ENCODE data around the gene ABCB10. TPM values are rescaled to one million over a fixed set of nuclear protein-coding genes. Genes with fewer than 3 reads are reported as not detected.
"Not testable (repeated sequence)": the region's sequence is repeated elsewhere in the genome, so short reads cannot be mapped to it uniquely, and the experiment has no call there.

Gene ABCB10
- polyA plus RNA-seq, 6 donors from 2014 or later, result 8.0 to 26.2 (median 11.5) TPM

DNA sequence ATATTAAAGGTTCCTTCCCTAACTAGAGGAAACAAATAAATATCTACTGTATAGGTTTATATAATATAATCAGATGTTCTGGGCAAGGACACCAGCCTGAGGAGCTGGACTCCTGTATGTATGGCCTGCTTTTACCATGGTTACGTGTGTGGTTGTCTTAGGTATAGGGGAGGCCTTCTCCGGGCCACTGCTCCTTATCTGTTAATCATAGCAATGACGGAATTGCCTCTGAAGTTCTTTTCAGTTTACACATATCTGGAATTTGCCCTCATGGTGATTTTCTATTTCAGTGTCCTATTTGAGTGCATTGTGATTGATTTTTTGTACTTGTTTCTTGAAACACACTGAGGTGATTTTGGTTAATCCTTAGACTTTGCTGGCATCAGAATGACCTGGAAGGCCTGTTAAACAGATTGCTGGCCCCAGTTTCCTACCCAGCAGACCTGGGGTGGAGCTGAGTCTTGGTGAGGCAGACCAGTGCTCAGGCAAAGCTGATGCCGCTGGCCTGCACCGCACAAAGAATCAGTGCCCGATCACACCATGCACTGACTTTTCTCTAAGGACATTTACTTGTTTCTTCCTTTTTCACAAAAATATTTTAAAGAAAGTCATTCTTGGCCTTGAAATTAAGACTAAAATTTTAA lies 18.5 kb downstream of the ABCB10 start:
- Mint-ChIP-seq H3K27me3 (no peaks in the 10 kb centered on the region), H3K36me3 (peaks cover 17 to 28% of the 10 kb centered on the region in 2 donors), H3K27ac (no peak overlapping the region), H3K4me1 (peaks cover 11 to 33% (median 14%) of the 10 kb centered on the region in 3 donors), H3K9me3 (no peaks in the 10 kb centered on the region), H3K4me3 (no peak overlapping the region)
- ATAC-seq (ENCODE audit: low read depth in 2 of 2) (no peak), DNase-seq (no peak)

GRCh38 chr1:229538945-229539344 lies 19.6 kb downstream of the ABCB10 start:
- peaks cover 20 to 28% of the 10 kb centered on the region in 2 donors for H3K36me3 Mint-ChIP-seq
- no peak overlapping the region for H3K27ac Mint-ChIP-seq
- H3K4me1 Mint-ChIP-seq, result peaks cover 11 to 25% (median 14%) of the 10 kb centered on the region in 3 donors
- no peak overlapping the region for H3K4me3 Mint-ChIP-seq
- no peaks in the 10 kb centered on the region for H3K9me3 Mint-ChIP-seq
- H3K27me3 Mint-ChIP-seq, result no peaks in the 10 kb centered on the region
- no peak for DNase-seq
- no peak for ATAC-seq (ENCODE audit: low read depth in 2 of 2)

DNA sequence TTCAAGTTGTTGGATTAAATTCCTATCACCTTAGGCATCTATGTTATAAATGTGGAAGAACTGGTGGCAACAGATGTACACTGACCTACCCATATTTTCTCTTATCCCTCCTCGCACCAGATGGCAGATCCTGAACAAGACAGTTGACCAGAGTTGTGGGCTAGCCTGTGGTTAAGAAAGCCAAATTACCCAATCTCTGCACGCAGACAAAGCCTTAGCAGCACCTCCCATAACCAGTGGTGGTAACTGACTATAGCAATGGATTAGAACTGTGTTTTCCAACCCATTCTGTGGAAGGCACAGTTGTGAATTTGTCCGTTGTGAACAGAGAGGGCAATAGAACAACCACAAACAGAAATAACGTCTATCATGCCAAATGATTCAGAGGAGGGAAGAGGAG lies 20.6 kb downstream of the ABCB10 start:
- Mint-ChIP-seq H3K27ac (peak overlapping the region in 1 of 6 donors; percentile 58), H3K9me3 (no peaks in the 10 kb centered on the region), H3K36me3 (peaks cover 25 to 28% of the 10 kb centered on the region in 2 donors)

GRCh38 chr1:229536982-229537381 lies 21.5 kb downstream of the ABCB10 start:
- H3K27ac Mint-ChIP-seq, result peak overlapping the region in 1 of 6 donors; percentile 67
- DNase-seq, result no peak
- no peak overlapping the region for H3K4me3 Mint-ChIP-seq
- no peak for ATAC-seq (ENCODE audit: low read depth in 2 of 2)
- H3K9me3 Mint-ChIP-seq, result no peaks in the 10 kb centered on the region
- peaks cover 22 to 25% of the 10 kb centered on the region in 2 donors for H3K36me3 Mint-ChIP-seq
- H3K4me1 Mint-ChIP-seq, result peaks cover 1 to 5% (median 3%) of the 10 kb centered on the region in 3 donors
- no peaks in the 10 kb centered on the region for H3K27me3 Mint-ChIP-seq

More for the DNA sequence above, 20.6 kb downstream of the ABCB10 start:
- H3K4me1 Mint-ChIP-seq, result peaks cover 7 to 15% (median 11%) of the 10 kb centered on the region in 3 donors
- no peaks in the 10 kb centered on the region for H3K27me3 Mint-ChIP-seq
- no peak overlapping the region for H3K4me3 Mint-ChIP-seq
- ATAC-seq (ENCODE audit: low read depth in 2 of 2) (no peak), DNase-seq (no peak)

GRCh38 chr1:229535230-229535629 lies 23.3 kb downstream of the ABCB10 start:
- H3K4me1 Mint-ChIP-seq, result no peaks in the 10 kb centered on the region
- no peak for DNase-seq
- H3K36me3 Mint-ChIP-seq, result peaks cover 21 to 25% of the 10 kb centered on the region in 2 donors
- no peak for ATAC-seq (ENCODE audit: low read depth in 2 of 2)
- no peaks in the 10 kb centered on the region for H3K27me3 Mint-ChIP-seq
- H3K27ac Mint-ChIP-seq, result no peak overlapping the region
- peak overlapping the region in 1 of 8 donors; percentile 5 for H3K4me3 Mint-ChIP-seq
- no peaks in the 10 kb centered on the region for H3K9me3 Mint-ChIP-seq

DNA sequence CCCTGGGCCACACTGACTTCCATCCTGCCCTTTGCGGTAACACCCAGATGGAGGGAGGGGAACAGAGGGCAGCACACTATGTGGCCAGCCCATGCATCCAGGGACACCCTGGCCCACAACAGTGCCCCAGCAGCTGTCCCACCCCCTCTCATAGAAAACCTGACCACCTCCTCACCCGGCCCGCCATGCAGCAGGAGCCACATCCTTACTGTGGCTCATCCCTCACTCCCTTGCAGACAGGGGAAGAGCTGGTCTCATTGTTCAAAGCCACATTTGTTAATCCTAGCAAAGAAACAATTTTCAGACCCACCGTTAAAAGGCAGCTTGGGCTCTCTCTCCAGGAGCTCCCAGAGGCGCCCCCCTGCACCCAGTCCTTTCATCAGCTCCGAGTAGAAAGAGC lies 27.2 kb downstream of the ABCB10 start:
- peaks cover 18 to 32% of the 10 kb centered on the region in 2 donors for H3K36me3 Mint-ChIP-seq
- peak overlapping the region in 2 of 6 donors; percentile 74 to 86 for H3K27ac Mint-ChIP-seq
- no peak for DNase-seq

DNA sequence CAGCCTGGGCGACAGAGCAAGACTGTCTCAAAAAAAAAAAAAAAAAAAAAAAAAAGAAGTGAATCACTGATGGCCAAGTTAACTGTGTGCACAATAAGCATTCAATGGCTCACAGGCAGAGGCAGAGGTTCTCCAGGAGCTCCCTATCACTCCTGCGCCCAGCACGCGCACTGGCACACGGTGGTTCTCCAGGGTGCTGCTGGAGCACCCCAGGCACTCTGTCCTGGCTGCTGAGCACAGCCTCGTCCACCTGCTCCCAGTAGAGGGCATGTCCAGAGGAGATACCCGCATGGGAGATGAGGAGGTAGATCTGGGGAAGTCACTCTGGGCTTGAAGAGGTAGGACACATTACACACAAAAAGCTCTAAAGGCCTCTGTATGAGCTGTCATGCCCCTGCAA lies 28.9 kb downstream of the ABCB10 start:
- DNase-seq (no peak), ATAC-seq (ENCODE audit: low read depth in 2 of 2) (no peak)
- H3K4me1 Mint-ChIP-seq, result no peaks in the 10 kb centered on the region
- H3K36me3 Mint-ChIP-seq, result peaks cover 20 to 32% of the 10 kb centered on the region in 2 donors
- H3K4me3 Mint-ChIP-seq, result no peak overlapping the region
- H3K27ac Mint-ChIP-seq, result no peak overlapping the region
- H3K9me3 Mint-ChIP-seq, result no peaks in the 10 kb centered on the region
- H3K27me3 Mint-ChIP-seq, result no peaks in the 10 kb centered on the region

More for the DNA sequence above, 27.2 kb downstream of the ABCB10 start:
- no peaks in the 10 kb centered on the region for H3K27me3 Mint-ChIP-seq
- no peaks in the 10 kb centered on the region for H3K4me1 Mint-ChIP-seq
- no peaks in the 10 kb centered on the region for H3K9me3 Mint-ChIP-seq
- H3K4me3 Mint-ChIP-seq, result no peak overlapping the region
- ATAC-seq (ENCODE audit: low read depth in 2 of 2), result no peak

- ATAC-seq (ENCODE audit: low read depth in 2 of 2) (no peak), DNase-seq (no peak)
- Mint-ChIP-seq H3K27me3 (no peaks in the 10 kb centered on the region), H3K4me1 (no peaks in the 10 kb centered on the region), H3K4me3 (no peak overlapping the region), H3K9me3 (no peaks in the 10 kb centered on the region), H3K27ac (peak overlapping the region in 1 of 6 donors; percentile 44), H3K36me3 (peaks cover 20 to 24% of the 10 kb centered on the region in 2 donors)
Measured at GRCh38 chr1:229526695-229527094, 31.8 kb downstream of the ABCB10 start.

DNA sequence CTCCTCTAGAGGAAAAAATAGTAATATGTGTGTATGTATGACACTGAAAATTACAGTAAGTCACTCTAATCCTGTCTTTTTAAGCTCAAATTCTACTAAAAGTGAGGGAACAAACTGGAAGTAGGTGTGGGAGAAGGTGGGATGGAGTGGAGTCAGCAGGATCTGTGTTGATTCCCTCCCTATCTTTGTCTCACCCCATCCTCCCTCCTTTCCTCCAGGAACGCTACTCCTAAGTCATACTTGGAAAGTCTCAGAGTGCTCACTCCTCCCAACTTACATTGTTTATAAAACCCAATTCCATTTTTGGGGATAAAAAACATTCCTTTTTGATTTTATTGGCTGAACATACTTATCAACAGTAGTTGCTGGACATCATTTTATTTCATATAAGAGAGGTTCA lies 35.5 kb downstream of the ABCB10 start:
- no peaks in the 10 kb centered on the region for H3K9me3 Mint-ChIP-seq
- H3K4me1 Mint-ChIP-seq, result no peaks in the 10 kb centered on the region
- no peak overlapping the region for H3K27ac Mint-ChIP-seq
- H3K36me3 Mint-ChIP-seq, result peaks cover 15 to 21% of the 10 kb centered on the region in 2 donors
- no peak overlapping the region for H3K4me3 Mint-ChIP-seq
- ATAC-seq (ENCODE audit: low read depth in 2 of 2) (no peak), DNase-seq (no peak)
- H3K27me3 Mint-ChIP-seq, result no peaks in the 10 kb centered on the region

DNA sequence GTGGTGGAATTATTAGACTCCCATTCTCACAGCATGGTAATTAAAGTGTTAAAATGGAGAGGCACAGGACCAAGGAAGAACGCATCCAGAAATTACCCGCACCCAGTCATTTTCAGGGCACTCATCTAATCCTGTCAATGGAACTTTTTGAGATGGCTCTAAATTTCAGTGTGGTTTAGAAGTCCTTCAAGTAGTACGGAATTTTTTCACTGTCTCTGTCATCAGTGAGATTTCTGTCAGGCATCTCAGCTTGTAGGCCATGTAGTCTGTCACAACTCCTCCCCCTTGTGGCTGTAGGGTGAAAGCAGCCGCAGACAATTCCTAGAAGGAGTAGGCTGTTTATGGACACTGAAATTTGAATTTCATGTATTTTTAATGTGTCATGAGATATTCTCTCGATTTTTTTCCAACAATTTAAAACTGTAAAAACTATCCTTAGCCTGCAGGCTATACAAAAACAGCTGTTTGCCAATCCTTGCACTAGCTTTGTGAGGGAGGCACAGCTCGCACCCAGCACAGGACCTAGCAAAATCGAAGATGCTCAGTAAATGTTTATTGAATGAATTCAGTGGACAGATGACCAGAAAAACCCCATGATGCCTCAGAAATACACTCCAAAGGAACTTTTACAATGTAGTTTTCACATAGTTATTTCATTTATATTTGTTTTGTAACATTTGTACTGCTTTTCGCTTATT lies 43.8 kb downstream of the ABCB10 start:
- DNase-seq, result peak; percentile 59
- Mint-ChIP-seq H3K9me3 (peaks cover 0 to 1% (median 0%) of the 10 kb centered on the region in 7 donors), H3K36me3 (peaks cover 0 to 5% of the 10 kb centered on the region in 2 donors), H3K4me3 (no peak overlapping the region), H3K27ac (peak overlapping the region in 2 of 6 donors; percentile 8 to 38), H3K27me3 (no peaks in the 10 kb centered on the region), H3K4me1 (peaks cover 0 to 4% (median 3%) of the 10 kb centered on the region in 3 donors)
- ATAC-seq (ENCODE audit: low read depth in 2 of 2), result peak; percentile 90 to 96

DNA sequence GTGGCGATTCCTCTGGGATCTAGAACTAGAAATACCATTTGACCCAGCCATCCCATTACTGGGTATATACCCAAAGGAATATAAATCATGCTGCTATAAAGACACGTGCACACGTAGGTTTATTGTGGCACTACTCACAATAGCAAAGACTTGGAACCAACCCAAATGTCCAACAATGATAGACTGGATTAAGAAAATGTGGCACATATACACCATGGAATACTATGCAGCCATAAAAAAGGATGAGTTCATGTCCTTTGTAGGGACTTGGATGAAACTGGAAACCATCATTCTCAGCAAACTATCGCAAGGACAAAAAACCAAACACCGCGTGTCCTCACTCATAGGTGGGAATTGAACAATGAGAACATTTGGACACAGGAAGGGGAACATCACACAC lies 46.9 kb downstream of the ABCB10 start:
- not testable (repeated sequence) for DNase-seq; H3K27ac Mint-ChIP-seq; H3K27me3 Mint-ChIP-seq; H3K36me3 Mint-ChIP-seq; H3K4me3 Mint-ChIP-seq; ATAC-seq (ENCODE audit: low read depth in 2 of 2); H3K9me3 Mint-ChIP-seq
- peaks cover 13 to 26% (median 14%) of the 10 kb centered on the region in 3 donors for H3K4me1 Mint-ChIP-seq

GRCh38 chr1:229511201-229511600 lies 47.3 kb downstream of the ABCB10 start:
- ATAC-seq (ENCODE audit: low read depth in 2 of 2); H3K27me3 Mint-ChIP-seq; DNase-seq; H3K36me3 Mint-ChIP-seq; H3K9me3 Mint-ChIP-seq; H3K4me3 Mint-ChIP-seq: not testable (repeated sequence)
- peak overlapping the region in 1 of 6 donors; percentile 64 for H3K27ac Mint-ChIP-seq
- peaks cover 13 to 28% (median 14%) of the 10 kb centered on the region in 3 donors for H3K4me1 Mint-ChIP-seq

DNA sequence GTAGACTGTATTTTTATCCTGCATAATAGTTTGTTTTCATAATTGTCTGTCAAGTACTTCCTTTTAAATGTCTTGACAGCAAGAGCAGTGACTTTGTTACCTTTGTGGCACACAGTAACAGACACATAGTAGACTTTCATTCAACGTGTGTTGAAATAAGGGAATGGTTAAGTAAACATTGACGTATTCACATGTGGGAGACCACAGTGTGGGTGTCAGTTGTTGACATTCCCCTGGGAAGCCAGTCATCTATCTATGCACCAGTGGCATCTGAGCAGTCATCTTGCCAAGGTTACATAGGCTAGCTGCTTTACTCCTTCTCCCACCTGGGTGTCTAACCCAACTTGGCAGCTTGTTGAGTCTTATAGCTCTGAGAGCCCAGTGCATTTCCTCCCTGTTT lies 48.9 kb downstream of the ABCB10 start:
- Mint-ChIP-seq H3K9me3 (peaks cover 0 to 1% (median 0%) of the 10 kb centered on the region in 7 donors), H3K4me3 (peak overlapping the region in 7 of 8 donors; percentile 57 to 98 (median 92)), H3K27me3 (no peaks in the 10 kb centered on the region), H3K4me1 (peaks cover 12 to 28% (median 14%) of the 10 kb centered on the region in 3 donors), H3K36me3 (no peaks in the 10 kb centered on the region), H3K27ac (peak overlapping the region in 4 of 6 donors; percentile 72 to 98 (median 87))
- ATAC-seq (ENCODE audit: low read depth in 2 of 2), result no peak
- no peak for DNase-seq

All from naive B cell (primary cell).